ENCODE measurements around the gene JAZF1. TPM values are rescaled to one million over a fixed set of nuclear protein-coding genes. Genes with fewer than 3 reads are reported as not detected.

JAZF1 gene
- total and polyA plus RNA-seq, 9 of the 15 experiments (the other 6 are each of a cell fraction or from before 2014, with no cell fraction given): 0.04 to 0.64 (median 0.11) TPM; not detected in 3

- Histone ChIP-seq H3K9ac (ENCODE audit: insufficient read depth in 1 of 2, low read depth in 2 of 2, low read length in 2 of 2) (no peak overlapping the region), H3K4me1 (replicated peaks in 1 of 2; ENCODE audit: control insufficient read depth in 2 of 2, insufficient read depth in 2 of 2, low read length in 2 of 2) (no peaks in the 10 kb centered on the region), H2AFZ (ENCODE audit: low read depth, low read length) (no peak overlapping the region), H3K9me1 (ENCODE audit: control insufficient read depth, insufficient read depth, low read length) (no peaks in the 10 kb centered on the region), H3K27me3 (ENCODE audit: control insufficient read depth in 2 of 2, insufficient read depth in 2 of 2, low read length in 2 of 2) (peaks cover 0 to 23% of the 10 kb centered on the region in 2 experiments; a peak in 2 of 5 replicates), H3K4me3 (no peak overlapping the region), H3K9me3 (replicated peaks; ENCODE audit: control insufficient read depth, insufficient read depth, low read depth, low read length) (no peaks in the 10 kb centered on the region), H3K36me3 (ENCODE audit: control insufficient read depth, insufficient read depth, low read length) (no peaks in the 10 kb centered on the region), H4K20me1 (replicated peaks; ENCODE audit: control insufficient read depth, insufficient read depth, low read length) (no peaks in the 10 kb centered on the region), H3K79me2 (ENCODE audit: control insufficient read depth, insufficient read depth, low read length) (no peaks in the 10 kb centered on the region), H3K4me2 (ENCODE audit: insufficient read depth, low read length) (no peak overlapping the region), H3K27ac (ENCODE audit: extremely low read depth, low read depth, low read length) (no peak overlapping the region)
- intact Hi-C loops (cut with micrococcal nuclease): no loop called here
- no peak for TF ChIP-seq CEBPG (CRISPR knock-in tag; IDR thresholded peaks at IDR 0.05)
- peak in 1 of 2 experiments; percentile 38; a peak in 2 of 4 replicates for TF ChIP-seq CEBPG (tag; conservative IDR thresholded peaks at IDR 0.05 in 1 of 2, IDR thresholded peaks at IDR 0.05 in 1 of 2)
- TF ChIP-seq, protein P1, sequence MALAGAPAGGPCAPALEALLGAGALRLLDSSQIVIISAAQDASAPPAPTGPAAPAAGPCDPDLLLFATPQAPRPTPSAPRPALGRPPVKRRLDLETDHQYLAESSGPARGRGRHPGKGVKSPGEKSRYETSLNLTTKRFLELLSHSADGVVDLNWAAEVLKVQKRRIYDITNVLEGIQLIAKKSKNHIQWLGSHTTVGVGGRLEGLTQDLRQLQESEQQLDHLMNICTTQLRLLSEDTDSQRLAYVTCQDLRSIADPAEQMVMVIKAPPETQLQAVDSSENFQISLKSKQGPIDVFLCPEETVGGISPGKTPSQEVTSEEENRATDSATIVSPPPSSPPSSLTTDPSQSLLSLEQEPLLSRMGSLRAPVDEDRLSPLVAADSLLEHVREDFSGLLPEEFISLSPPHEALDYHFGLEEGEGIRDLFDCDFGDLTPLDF (CRISPR knock-in tag; IDR thresholded peaks at IDR 0.05): no peak
- peak; percentile 47 for TF ChIP-seq CEBPB (tag; IDR thresholded peaks at IDR 0.05)
- TF ChIP-seq SMARCE1 (IDR thresholded peaks at IDR 0.05): no peak
- TF ChIP-seq THAP7 (CRISPR knock-in tag; IDR thresholded peaks at IDR 0.05): no peak
- 3% methylated on average over 7 of the region's 7 CpGs for WGBS (ENCODE audit: insufficient coverage, low coverage, missing lambda C conversion rate)
- no TSS peak for BruUV-seq (replicated peaks)
- no peak for DNase-seq (ENCODE audit: extremely low read depth in 1 of 4, low spot score in 3 of 4)
- no peak for FAIRE-seq
- no peak for ATAC-seq
- in situ Hi-C loops (cut with MboI): no loop called here
- ChIA-PET CTCF (ENCODE audit: low intra/inter-chr PET ratio) (no interaction called here), POLR2A (no interaction called here)
Measured at GRCh38 chr7:28065308-28065707, 115.3 kb downstream of the JAZF1 start.

Data from K562 (cell line).